CD4-positive, alpha-beta memory T cell (primary cell): ENCODE measurements around the gene ORM2. TPM values are rescaled to one million over a fixed set of nuclear protein-coding genes. Genes with fewer than 3 reads are reported as not detected.

Source experiments
- CTCF ChIA-PET: fragments of 350-600 bp; sonication (Branson Sonifier 250); formaldehyde crosslinking; loops from one replicate; lab custom pipeline; 2021; ENCODE audit warnings: inconsistent platforms; ENCODE audit not compliant: partially characterized antibody; lab: Charles Lee
- POLR2A ChIA-PET: fragments of 350-600 bp; sonication (Branson Sonifier 250); formaldehyde crosslinking; loops from one replicate; lab custom pipeline; 2021; ENCODE audit not compliant: partially characterized antibody; lab: Charles Lee
- DNase-seq, 5 donors: peaks; one replicate each; pipeline versions ENCODE4 v3.0.0 to v3.0.0-alpha.2; 2020 to 2022; ENCODE audit warnings: mixed read lengths in 1 of 5
- H3K27ac ChIP-seq: one replicate; pipeline ENCODE4 v1.7.0; 2013; ENCODE audit warnings: low read depth, low read length
- H3K27me3 ChIP-seq: 2 replicates; pipeline ENCODE4 v1.7.0; 2013; ENCODE audit warnings: mild to moderate bottlenecking, low read length, moderate library complexity; ENCODE audit not compliant: insufficient read depth
- H3K36me3 ChIP-seq: 2 replicates; pipeline ENCODE4 v1.7.0; 2013; ENCODE audit warnings: mild to moderate bottlenecking, low read length, moderate library complexity; ENCODE audit not compliant: insufficient read depth
- H3K4me1 ChIP-seq: 2 replicates; pipeline ENCODE4 v1.7.0; 2013; ENCODE audit warnings: mild to moderate bottlenecking, low read length, moderate library complexity; ENCODE audit not compliant: insufficient read depth
- H3K4me3 ChIP-seq, 2 donors: one replicate each; pipeline ENCODE4 v1.7.0; 2013; ENCODE audit warnings: low read length in 2 of 2, mild to moderate bottlenecking in 1 of 2
- H3K9me3 ChIP-seq, 2 donors: one replicate each; pipeline ENCODE4 v1.7.0; 2013; ENCODE audit warnings: low read length in 2 of 2, control low read depth in 1 of 2; ENCODE audit not compliant: control insufficient read depth in 1 of 2
- H3K27ac Mint-ChIP-seq, 7 donors: one replicate each; pipeline ENCODE4 v1.8.0; 2020 to 2021; ENCODE audit warnings: mixed read lengths in 7 of 7, mild to moderate bottlenecking in 6 of 7, inconsistent platforms in 3 of 7, moderate library complexity in 3 of 7
- H3K27me3 Mint-ChIP-seq, 2 donors: one replicate each; pipeline ENCODE4 v1.8.0; 2020 to 2021; ENCODE audit warnings: mixed read lengths in 2 of 2
- H3K36me3 Mint-ChIP-seq, 2 donors: one replicate each; pipeline ENCODE4 v1.8.0; 2020 to 2021; ENCODE audit warnings: mixed read lengths in 2 of 2, inconsistent platforms in 1 of 2, mild to moderate bottlenecking in 1 of 2
- H3K4me1 Mint-ChIP-seq, 4 donors: one replicate each; pipeline ENCODE4 v1.8.0; 2020 to 2021; ENCODE audit warnings: mixed read lengths in 4 of 4, mild to moderate bottlenecking in 1 of 4
- H3K4me3 Mint-ChIP-seq, 8 donors: one replicate each; pipeline ENCODE4 v1.8.0; 2020 to 2021; ENCODE audit warnings: mixed read lengths in 8 of 8, mild to moderate bottlenecking in 7 of 8, moderate library complexity in 6 of 8, inconsistent platforms in 3 of 8
- H3K9me3 Mint-ChIP-seq, 8 donors: one replicate each; pipeline ENCODE4 v1.8.0; 2020 to 2021; ENCODE audit warnings: mixed read lengths in 8 of 8, mild to moderate bottlenecking in 5 of 8, inconsistent platforms in 3 of 8, moderate library complexity in 1 of 8
- intact Hi-C: fragments of 100-400 bp; cut with micrococcal nuclease; formaldehyde crosslinking; loops from one replicate; pipeline ENCODE4 v1.15.1; 2023
- polyA plus RNA-seq, 2 donors: library from polyadenylated mRNA; unstranded; fragments of 300-500 nt; fragmentation: Illumina TruSeq; gene quantifications; one replicate each; pipeline ENCODE4 v1.2.3, GENCODE V29; 2021
- total RNA-seq, 2 experiments: library from RNA; stranded (reverse); gene quantifications; one replicate each; pipeline ENCODE4 v1.2.3, GENCODE V29; 2021

ORM2 gene
- total and polyA plus RNA-seq, 4 experiments from 2014 or later = not detected

- Histone ChIP-seq H3K27ac (no peak overlapping the region), H3K9me3 (no peaks in the 10 kb centered on the region), H3K4me3 (no peak overlapping the region), H3K27me3 (no peaks in the 10 kb centered on the region), H3K4me1 (no peaks in the 10 kb centered on the region), H3K36me3 (no peaks in the 10 kb centered on the region)
- POLR2A ChIA-PET = no interaction called here
- intact Hi-C loops = no loop called here
- Mint-ChIP-seq H3K4me3 (no peak overlapping the region), H3K9me3 (no peaks in the 10 kb centered on the region), H3K27me3 (peaks cover 0 to 3% of the 10 kb centered on the region in 2 donors), H3K36me3 (no peaks in the 10 kb centered on the region), H3K27ac (no peak overlapping the region), H3K4me1 (no peaks in the 10 kb centered on the region)
- no peak for DNase-seq
- CTCF ChIA-PET = no interaction called here
These were observed 17.8 kb upstream of the ORM2 start for GRCh38 chr9:114311571-114312512.

DNA sequence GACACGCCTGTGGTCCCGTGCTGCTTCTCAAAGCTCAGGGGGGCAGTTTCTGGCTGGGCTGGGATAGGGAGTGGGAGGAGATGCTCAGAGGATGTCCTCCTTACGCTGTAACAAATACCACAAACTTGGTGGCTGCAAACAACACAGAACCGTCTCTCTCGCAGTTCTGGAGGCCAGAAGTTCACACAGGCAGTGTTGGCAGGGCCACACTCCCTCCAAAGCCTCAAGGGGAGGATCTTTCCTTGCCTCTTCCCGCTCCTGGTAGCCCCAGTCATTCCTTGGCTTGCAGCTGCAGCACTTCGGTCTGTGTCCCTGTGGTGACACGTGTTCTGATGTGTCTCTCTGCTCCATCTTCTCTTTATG, 17.2 kb upstream of the ORM2 start:
- no peaks in the 10 kb centered on the region for H3K36me3 Mint-ChIP-seq
- Histone ChIP-seq H3K4me1 (no peaks in the 10 kb centered on the region), H3K4me3 (no peak overlapping the region), H3K36me3 (no peaks in the 10 kb centered on the region), H3K9me3 (no peaks in the 10 kb centered on the region), H3K27me3 (no peaks in the 10 kb centered on the region), H3K27ac (no peak overlapping the region)
- no peak for DNase-seq
- no peaks in the 10 kb centered on the region for H3K9me3 Mint-ChIP-seq
- H3K27ac Mint-ChIP-seq = peak overlapping the region in 1 of 7 donors; percentile 6
- ChIA-PET CTCF (no interaction called here), POLR2A (no interaction called here)
- H3K4me1 Mint-ChIP-seq = no peaks in the 10 kb centered on the region
- peaks cover 0 to 3% of the 10 kb centered on the region in 2 donors for H3K27me3 Mint-ChIP-seq
- intact Hi-C loops = no loop called here
- H3K4me3 Mint-ChIP-seq = no peak overlapping the region

DNA sequence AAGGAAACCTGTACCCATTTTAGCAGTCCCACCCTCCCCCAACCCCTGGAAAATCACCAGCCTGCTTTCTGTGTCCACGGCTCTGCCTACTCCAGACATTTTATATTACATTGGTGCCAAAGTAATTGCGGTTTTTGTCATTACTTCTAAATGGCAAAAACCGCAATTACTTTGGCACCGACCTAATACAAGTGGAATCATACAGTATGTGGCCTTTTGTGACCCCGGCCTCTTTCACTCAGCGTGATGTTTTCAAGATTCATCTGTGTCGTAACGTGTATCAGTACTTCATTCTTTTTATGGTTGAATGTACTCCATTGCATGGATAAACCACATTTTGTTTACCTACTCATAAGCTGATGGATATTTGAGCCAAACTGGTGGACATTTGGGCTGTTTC, 16.5 kb upstream of the ORM2 start:
- H3K27ac Mint-ChIP-seq = no peak overlapping the region
- H3K9me3 Mint-ChIP-seq = no peaks in the 10 kb centered on the region
- no peak for DNase-seq
- Histone ChIP-seq H3K27ac (no peak overlapping the region), H3K36me3 (no peaks in the 10 kb centered on the region), H3K4me1 (no peaks in the 10 kb centered on the region), H3K4me3 (no peak overlapping the region), H3K27me3 (no peaks in the 10 kb centered on the region), H3K9me3 (no peaks in the 10 kb centered on the region)
- H3K4me3 Mint-ChIP-seq = no peak overlapping the region
- CTCF ChIA-PET = no interaction called here
- H3K36me3 Mint-ChIP-seq = no peaks in the 10 kb centered on the region
- POLR2A ChIA-PET = no interaction called here
- intact Hi-C loops = no loop called here
- peaks cover 0 to 3% of the 10 kb centered on the region in 2 donors for H3K27me3 Mint-ChIP-seq
- H3K4me1 Mint-ChIP-seq = no peaks in the 10 kb centered on the region

GRCh38 chr9:114314256-114314867, 15.3 kb upstream of the ORM2 start:
- Mint-ChIP-seq H3K4me1 (no peaks in the 10 kb centered on the region), H3K36me3 (no peaks in the 10 kb centered on the region), H3K27me3 (peaks cover 5 to 10% of the 10 kb centered on the region in 2 donors), H3K27ac (no peak overlapping the region), H3K9me3 (no peaks in the 10 kb centered on the region), H3K4me3 (no peak overlapping the region)
- Histone ChIP-seq H3K9me3 (no peaks in the 10 kb centered on the region), H3K4me1 (no peaks in the 10 kb centered on the region), H3K27ac (no peak overlapping the region), H3K4me3 (no peak overlapping the region), H3K36me3 (no peaks in the 10 kb centered on the region), H3K27me3 (no peaks in the 10 kb centered on the region)
- intact Hi-C loops = no loop called here
- CTCF ChIA-PET = interaction anchor here (1.1 kb wide), 1 partner anchor 91 kb away, joined by 5 read pairs; no protein-coding TSS in a partner anchor
- POLR2A ChIA-PET = no interaction called here
- DNase-seq = no peak

GRCh38 chr9:114314881-114315722, 14.6 kb upstream of the ORM2 start:
- Mint-ChIP-seq H3K4me3 (no peak overlapping the region), H3K27me3 (peaks cover 6 to 10% of the 10 kb centered on the region in 2 donors), H3K9me3 (no peaks in the 10 kb centered on the region), H3K36me3 (no peaks in the 10 kb centered on the region), H3K4me1 (no peaks in the 10 kb centered on the region), H3K27ac (peak overlapping the region in 1 of 7 donors; percentile 73)
- Histone ChIP-seq H3K4me3 (no peak overlapping the region), H3K27ac (no peak overlapping the region), H3K9me3 (no peaks in the 10 kb centered on the region), H3K4me1 (no peaks in the 10 kb centered on the region), H3K27me3 (no peaks in the 10 kb centered on the region), H3K36me3 (no peaks in the 10 kb centered on the region)
- POLR2A ChIA-PET = no interaction called here
- CTCF ChIA-PET = interaction anchor here (0.5 to 1.1 kb wide), 3 partner anchors 25 to 172 kb away, joined by 3 to 5 read pairs (median 3); no protein-coding TSS in a partner anchor
- intact Hi-C loops = no loop called here
- no peak for DNase-seq

GRCh38 chr9:114315723-114316363, 13.8 kb upstream of the ORM2 start:
- POLR2A ChIA-PET = no interaction called here
- CTCF ChIA-PET = interaction anchor here (1.1 kb wide), 3 partner anchors 8 to 90 kb away, joined by 3 to 5 read pairs (median 3); no protein-coding TSS in a partner anchor
- H3K27ac Mint-ChIP-seq = no peak overlapping the region
- Histone ChIP-seq H3K4me3 (no peak overlapping the region), H3K36me3 (no peaks in the 10 kb centered on the region), H3K27ac (no peak overlapping the region), H3K27me3 (no peaks in the 10 kb centered on the region), H3K9me3 (no peaks in the 10 kb centered on the region), H3K4me1 (no peaks in the 10 kb centered on the region)
- intact Hi-C loops = no loop called here
- no peaks in the 10 kb centered on the region for H3K36me3 Mint-ChIP-seq
- H3K4me1 Mint-ChIP-seq = no peaks in the 10 kb centered on the region
- no peaks in the 10 kb centered on the region for H3K9me3 Mint-ChIP-seq
- no peak overlapping the region for H3K4me3 Mint-ChIP-seq
- no peak for DNase-seq
- peaks cover 8 to 10% of the 10 kb centered on the region in 2 donors for H3K27me3 Mint-ChIP-seq
